ENCODE results near the gene GFRA1.

GRCh38 chr10:116039612-116040011, 233.4 kb downstream of the GFRA1 start:
- TF ChIP-seq CTCF (conservative IDR thresholded peaks at IDR 0.05 in 1 of 2, IDR thresholded peaks at IDR 0.05 in 1 of 2; ENCODE audit: low read depth in 1 of 2, low read length in 2 of 2) (no peak), EZH2 (IDR thresholded peaks at IDR 0.05; ENCODE audit: low read length, missing control alignments) (no peak)
